Measurements from ENCODE around the gene VPS13D. TPM values are rescaled to one million over a fixed set of nuclear protein-coding genes. Genes with fewer than 3 reads are reported as not detected.

VPS13D gene
- polyA plus RNA-seq, 3 donors, result 3.6 to 20.2 (median 5.1) TPM

DNA sequence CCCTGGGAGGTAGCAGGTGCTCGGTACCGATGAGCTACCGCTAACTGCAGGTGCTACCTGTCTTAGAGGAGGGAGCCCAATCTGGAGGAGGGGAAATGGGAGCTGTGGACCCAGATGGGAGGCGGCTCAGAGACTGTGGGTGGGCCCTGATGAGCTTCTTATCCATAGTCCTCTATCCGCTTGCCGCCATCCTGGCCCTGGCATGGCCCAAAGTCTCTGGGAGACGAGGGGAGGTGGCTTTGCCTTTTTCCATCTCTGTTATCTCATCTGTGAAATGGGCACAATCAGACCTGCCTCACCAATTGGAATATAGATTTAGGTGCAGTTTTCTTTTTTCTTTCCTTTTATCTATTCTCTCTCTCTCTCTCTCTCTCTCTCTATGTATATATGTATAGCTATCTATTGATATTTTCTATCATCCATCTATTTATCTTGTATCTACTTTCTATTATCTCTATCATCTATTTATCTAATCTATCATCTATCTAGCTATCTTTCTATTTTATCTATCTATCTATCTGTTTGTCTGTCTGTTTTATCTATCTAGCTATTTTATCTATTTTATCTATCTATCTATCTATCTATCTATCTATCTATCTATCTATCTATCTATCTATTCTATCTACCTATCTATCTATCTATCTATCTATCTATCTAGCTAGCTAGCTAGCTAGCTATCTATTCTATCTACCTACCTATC lies 46.6 kb upstream of the VPS13D start:
- Mint-ChIP-seq H3K9me3 (peaks cover 0 to 2% (median 0%) of the 10 kb centered on the region in 7 donors), H3K4me1 (peaks cover 98% of the 10 kb centered on the region), H3K4me3 (peak overlapping the region in 1 of 2 donors; percentile 94), H3K27ac (peak overlapping the region; percentile 99 to 100 (median 99)), H3K36me3 (peaks cover 80 to 84% of the 10 kb centered on the region in 2 donors), H3K27me3 (ENCODE audit: low read depth in 3 of 3) (peaks cover 0 to 4% (median 0%) of the 10 kb centered on the region in 3 donors)
- WGBS (ENCODE audit: insufficient coverage), result 100% methylated on average over 4 of the region's 7 CpGs
- H3K36me3 ChIP-seq (replicated peaks in 1 of 2; ENCODE audit: control insufficient read depth in 1 of 2, insufficient read depth in 2 of 2, low read length in 2 of 2), result peaks cover 53 to 69% of the 10 kb centered on the region in 2 donors
- H3K9ac ChIP-seq (ENCODE audit: insufficient read depth, low read length, poor library complexity, severe bottlenecking), result peak overlapping the region; percentile 37
- DNase-seq, result no peak
- intact Hi-C loops (cut with micrococcal nuclease), result loop anchor here in 1 of 2 donors (5.0 kb wide), 1 partner anchor 446 kb away; the partner anchor contains the start of gene AGTRAP
- no peaks in the 10 kb centered on the region for H3K9me3 ChIP-seq (replicated peaks in 1 of 2; ENCODE audit: control insufficient read depth in 1 of 2, insufficient read depth in 1 of 2, low read length in 2 of 2)
- no peaks in the 10 kb centered on the region for H3K27me3 ChIP-seq (ENCODE audit: control insufficient read depth in 2 of 2, insufficient read depth in 2 of 2, low read length in 2 of 2)
- peak overlapping the region in 1 of 3 experiments; percentile 98 for H3K4me3 ChIP-seq (replicated peaks in 1 of 3; ENCODE audit: low read depth in 2 of 3, low read length in 3 of 3)
- peak overlapping the region; percentile 86 for H3K4me2 ChIP-seq (replicated peaks; ENCODE audit: extremely low read depth, low read length, poor library complexity, severe bottlenecking)
- peak overlapping the region; percentile 99 to 100 for H3K27ac ChIP-seq (ENCODE audit: low read depth in 1 of 2, low read length in 2 of 2)
- peaks cover 94% of the 10 kb centered on the region for H3K79me2 ChIP-seq (ENCODE audit: insufficient read depth, low read length)
- H4K20me1 ChIP-seq (ENCODE audit: insufficient read depth, low read length), result peaks cover 40% of the 10 kb centered on the region
- H3K4me1 ChIP-seq (ENCODE audit: control insufficient read depth in 1 of 2, insufficient read depth in 2 of 2, low read length in 2 of 2), result peaks cover 94 to 100% of the 10 kb centered on the region in 2 donors
- no peak overlapping the region for H2AFZ ChIP-seq (ENCODE audit: insufficient read depth, low read depth, low read length, poor library complexity, severe bottlenecking)
- TF ChIP-seq, protein P1, sequence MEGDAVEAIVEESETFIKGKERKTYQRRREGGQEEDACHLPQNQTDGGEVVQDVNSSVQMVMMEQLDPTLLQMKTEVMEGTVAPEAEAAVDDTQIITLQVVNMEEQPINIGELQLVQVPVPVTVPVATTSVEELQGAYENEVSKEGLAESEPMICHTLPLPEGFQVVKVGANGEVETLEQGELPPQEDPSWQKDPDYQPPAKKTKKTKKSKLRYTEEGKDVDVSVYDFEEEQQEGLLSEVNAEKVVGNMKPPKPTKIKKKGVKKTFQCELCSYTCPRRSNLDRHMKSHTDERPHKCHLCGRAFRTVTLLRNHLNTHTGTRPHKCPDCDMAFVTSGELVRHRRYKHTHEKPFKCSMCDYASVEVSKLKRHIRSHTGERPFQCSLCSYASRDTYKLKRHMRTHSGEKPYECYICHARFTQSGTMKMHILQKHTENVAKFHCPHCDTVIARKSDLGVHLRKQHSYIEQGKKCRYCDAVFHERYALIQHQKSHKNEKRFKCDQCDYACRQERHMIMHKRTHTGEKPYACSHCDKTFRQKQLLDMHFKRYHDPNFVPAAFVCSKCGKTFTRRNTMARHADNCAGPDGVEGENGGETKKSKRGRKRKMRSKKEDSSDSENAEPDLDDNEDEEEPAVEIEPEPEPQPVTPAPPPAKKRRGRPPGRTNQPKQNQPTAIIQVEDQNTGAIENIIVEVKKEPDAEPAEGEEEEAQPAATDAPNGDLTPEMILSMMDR (IDR thresholded peaks at IDR 0.05), result no peak

DNA sequence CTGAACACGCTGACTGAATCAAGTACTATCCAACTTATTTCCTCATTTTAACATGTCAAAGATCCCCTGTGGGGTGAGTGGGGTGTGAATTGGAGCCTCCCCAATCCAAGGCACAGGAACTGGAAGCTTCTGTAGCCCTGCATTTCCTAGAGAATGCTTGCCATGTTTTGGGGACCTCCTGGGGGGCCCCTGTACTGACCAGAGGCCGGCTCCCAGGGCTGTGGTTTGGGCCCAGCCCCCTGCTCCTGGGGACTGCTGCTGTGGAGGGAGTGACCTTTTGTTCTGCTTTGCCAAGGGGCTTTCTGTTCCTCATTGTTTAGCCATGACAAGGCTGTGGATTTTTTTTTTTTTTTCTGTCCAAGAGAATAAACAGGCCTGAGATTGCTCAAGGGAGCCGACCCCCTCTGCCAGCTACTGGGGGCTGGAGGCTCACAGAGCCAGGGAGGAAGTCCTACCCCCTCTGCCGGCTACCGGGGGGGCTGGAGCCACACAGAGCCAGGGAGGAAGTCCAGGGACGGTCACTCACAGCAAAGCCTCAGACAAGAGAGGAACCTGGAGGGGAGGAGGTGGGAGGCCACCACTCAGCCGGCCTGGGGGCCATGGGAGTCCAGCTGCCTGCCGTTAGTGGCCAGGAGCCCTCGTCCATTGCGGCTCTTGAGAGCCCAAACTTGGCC lies 45.7 kb upstream of the VPS13D start:
- WGBS (ENCODE audit: insufficient coverage), result 5% methylated on average over 6 of the region's 10 CpGs
- Histone ChIP-seq H4K20me1 (ENCODE audit: insufficient read depth, low read length) (peaks cover 49% of the 10 kb centered on the region), H3K4me2 (replicated peaks; ENCODE audit: extremely low read depth, low read length, poor library complexity, severe bottlenecking) (peak overlapping the region; percentile 86), H3K27ac (ENCODE audit: low read depth in 1 of 2, low read length in 2 of 2) (peak overlapping the region; percentile 96 to 100), H3K36me3 (replicated peaks in 1 of 2; ENCODE audit: control insufficient read depth in 1 of 2, insufficient read depth in 2 of 2, low read length in 2 of 2) (peaks cover 58 to 74% of the 10 kb centered on the region in 2 donors), H3K79me2 (ENCODE audit: insufficient read depth, low read length) (peaks cover 94% of the 10 kb centered on the region), H3K9me3 (replicated peaks in 1 of 2; ENCODE audit: control insufficient read depth in 1 of 2, insufficient read depth in 1 of 2, low read length in 2 of 2) (no peaks in the 10 kb centered on the region), H2AFZ (ENCODE audit: insufficient read depth, low read depth, low read length, poor library complexity, severe bottlenecking) (no peak overlapping the region), H3K4me3 (replicated peaks in 1 of 3; ENCODE audit: low read depth in 2 of 3, low read length in 3 of 3) (peak overlapping the region; percentile 9 to 79 (median 46)), H3K9ac (ENCODE audit: insufficient read depth, low read length, poor library complexity, severe bottlenecking) (peak overlapping the region; percentile 85), H3K27me3 (ENCODE audit: control insufficient read depth in 2 of 2, insufficient read depth in 2 of 2, low read length in 2 of 2) (no peaks in the 10 kb centered on the region), H3K4me1 (ENCODE audit: control insufficient read depth in 1 of 2, insufficient read depth in 2 of 2, low read length in 2 of 2) (peaks cover 92 to 100% of the 10 kb centered on the region in 2 donors)
- peak; percentile 95 to 98 (median 96) for DNase-seq
- H3K9me3 Mint-ChIP-seq, result peaks cover 0 to 2% (median 0%) of the 10 kb centered on the region in 7 donors
- TF ChIP-seq, protein P1 (IDR thresholded peaks at IDR 0.05), result peak; percentile 46
- H3K36me3 Mint-ChIP-seq, result peaks cover 80 to 84% of the 10 kb centered on the region in 2 donors
- H3K4me3 Mint-ChIP-seq, result peak overlapping the region; percentile 83 to 94
- peak overlapping the region; percentile 98 to 100 (median 99) for H3K27ac Mint-ChIP-seq
- peaks cover 0 to 2% (median 0%) of the 10 kb centered on the region in 3 donors for H3K27me3 Mint-ChIP-seq (ENCODE audit: low read depth in 3 of 3)
- H3K4me1 Mint-ChIP-seq, result peaks cover 98% of the 10 kb centered on the region
- intact Hi-C loops (cut with micrococcal nuclease), result loop anchor here in 1 of 2 donors (1.0 to 5.0 kb wide), 4 partner anchors 10 to 447 kb away; partner anchors contain the start of genes AGTRAP and TNFRSF1B

Data from CD14-positive monocyte (primary cell).